ENCODE results near the gene COL6A1. TPM values are rescaled to one million over a fixed set of nuclear protein-coding genes. Genes with fewer than 3 reads are reported as not detected.
"Not testable (repeated sequence)": the region's sequence is repeated elsewhere in the genome, so short reads cannot be mapped to it uniquely, and the experiment has no call there.

Gene COL6A1
- total and polyA plus RNA-seq, 4 donors, result 16.9 to 82.0 (median 35.7) TPM

GRCh38 chr21:45959779-45960390 lies 21.7 kb upstream of the COL6A1 start:
- no peak overlapping the region for H3K4me3 ChIP-seq (ENCODE audit: low read depth in 1 of 3, low read length in 3 of 3)
- H3K27me3 ChIP-seq (ENCODE audit: control insufficient read depth in 4 of 4, insufficient read depth in 4 of 4, low read length in 3 of 4), result no peaks in the 10 kb centered on the region
- WGBS, result 89% methylated on average over 11 of the region's 11 CpGs
- H3K9me3 ChIP-seq (ENCODE audit: control insufficient read depth in 4 of 4, low read length in 3 of 4), result peaks cover 0 to 2% (median 0%) of the 10 kb centered on the region in 4 donors
- no peaks in the 10 kb centered on the region for H3K4me1 ChIP-seq (ENCODE audit: control insufficient read depth in 4 of 4, insufficient read depth in 4 of 4, low read length in 3 of 4)
- no peaks in the 10 kb centered on the region for H3K36me3 ChIP-seq (ENCODE audit: control insufficient read depth in 4 of 4, insufficient read depth in 3 of 4, low read depth in 1 of 4, low read length in 3 of 4)
- TF ChIP-seq ZBTB33 (IDR thresholded peaks at IDR 0.05) (no peak), JUND (IDR thresholded peaks at IDR 0.05) (no peak), HNF4A (conservative IDR thresholded peaks at IDR 0.05) (no peak), HNF4G (IDR thresholded peaks at IDR 0.05) (no peak), TAF1 (conservative IDR thresholded peaks at IDR 0.05) (no peak), MAX (IDR thresholded peaks at IDR 0.05) (no peak), FOXA1 (IDR thresholded peaks at IDR 0.05) (no peak), YY1 (IDR thresholded peaks at IDR 0.05) (no peak), GABPA (IDR thresholded peaks at IDR 0.05 in 1 of 2, conservative IDR thresholded peaks at IDR 0.05 in 1 of 2) (no peak), NR2F2 (IDR thresholded peaks at IDR 0.05) (no peak), REST (IDR thresholded peaks at IDR 0.05) (no peak), SP1 (IDR thresholded peaks at IDR 0.05) (no peak), ATF3 (IDR thresholded peaks at IDR 0.05) (no peak), RXRA (IDR thresholded peaks at IDR 0.05) (no peak)
- no peak overlapping the region for H3K9ac ChIP-seq (ENCODE audit: low read depth in 1 of 2, low read length in 2 of 2)
- no peak overlapping the region for H3K27ac ChIP-seq (ENCODE audit: low read depth in 1 of 2, low read length in 2 of 2)
- DNase-seq (ENCODE audit: low spot score), result no peak

- not testable (repeated sequence) for H3K4me1 ChIP-seq (ENCODE audit: control insufficient read depth in 4 of 4, insufficient read depth in 4 of 4, low read length in 3 of 4); H3K36me3 ChIP-seq (ENCODE audit: control insufficient read depth in 4 of 4, insufficient read depth in 3 of 4, low read depth in 1 of 4, low read length in 3 of 4); H3K9me3 ChIP-seq (ENCODE audit: control insufficient read depth in 4 of 4, low read length in 3 of 4); H3K27me3 ChIP-seq (ENCODE audit: control insufficient read depth in 4 of 4, insufficient read depth in 4 of 4, low read length in 3 of 4); DNase-seq (ENCODE audit: low spot score); H3K4me3 ChIP-seq (ENCODE audit: low read depth in 1 of 3, low read length in 3 of 3); H3K27ac ChIP-seq (ENCODE audit: low read depth in 1 of 2, low read length in 2 of 2); H3K9ac ChIP-seq (ENCODE audit: low read depth in 1 of 2, low read length in 2 of 2)
- 72% methylated on average over 2 of the region's 2 CpGs for WGBS
Measured at GRCh38 chr21:45961408-45961807, 20.2 kb upstream of the COL6A1 start.
